ENCODE data around the gene KMT5C. TPM values are rescaled to one million over a fixed set of nuclear protein-coding genes. Genes with fewer than 3 reads are reported as not detected.
"Not testable (repeated sequence)": the region's sequence is repeated elsewhere in the genome, so short reads cannot be mapped to it uniquely, and the experiment has no call there.

The KMT5C gene
- total RNA-seq, 2 donors from 2014 or later: 19.0 to 20.7 TPM

- DNase-seq (no peak), ATAC-seq (peak; percentile 11)
- intact Hi-C loops (cut with DNase I, micrococcal nuclease): no loop called here
These were observed 26.8 kb upstream of the KMT5C start for GRCh38 chr19:55312621-55313512.

GRCh38 chr19:55314396-55314795, 25.3 kb upstream of the KMT5C start:
- no peak for ATAC-seq
- no peak for DNase-seq
- intact Hi-C loops (cut with DNase I, micrococcal nuclease): no loop called here

- intact Hi-C loops (cut with DNase I, micrococcal nuclease): no loop called here
- DNase-seq (no peak), ATAC-seq (no peak)
These were observed 23.6 kb upstream of the KMT5C start for GRCh38 chr19:55315956-55316525.

- intact Hi-C loops (cut with DNase I, micrococcal nuclease): no loop called here
- no peak for DNase-seq
These were observed 23.0 kb upstream of the KMT5C start for GRCh38 chr19:55316646-55317045.

GRCh38 chr19:55319785-55320184, 19.9 kb upstream of the KMT5C start:
- no peak for ATAC-seq
- DNase-seq: no peak
- intact Hi-C loops (cut with DNase I, micrococcal nuclease): no loop called here

More at GRCh38 chr19:55316646-55317045, 23.0 kb upstream of the KMT5C start:
- ATAC-seq: no peak

GRCh38 chr19:55320844-55321419, 18.7 kb upstream of the KMT5C start:
- intact Hi-C loops (cut with DNase I, micrococcal nuclease): no loop called here
- ATAC-seq (no peak), DNase-seq (no peak)

- ATAC-seq: peak; percentile 85
- peak in 1 of 2 donors; percentile 50 for DNase-seq
- intact Hi-C loops (cut with DNase I, micrococcal nuclease): no loop called here
These were observed 18.1 kb upstream of the KMT5C start for GRCh38 chr19:55321466-55322137.

- ATAC-seq (peak; percentile 92), DNase-seq (peak; percentile 66 to 79)
These were observed 17.3 kb upstream of the KMT5C start for GRCh38 chr19:55322204-55322885.

GRCh38 chr19:55324662-55325061, 15.0 kb upstream of the KMT5C start:
- ATAC-seq: no peak
- no peak for DNase-seq
- intact Hi-C loops (cut with DNase I, micrococcal nuclease): no loop called here

More at GRCh38 chr19:55322204-55322885, 17.3 kb upstream of the KMT5C start:
- intact Hi-C loops (cut with DNase I, micrococcal nuclease): no loop called here

GRCh38 chr19:55325172-55325571, 14.5 kb upstream of the KMT5C start, which contains the start of gene TMEM150B:
Gene TMEM150B, minus strand, starts transcription at chr19:55325341. Its CDS starts 4,305 bp downstream, at chr19:55321036.
- DNase-seq: no peak
- intact Hi-C loops (cut with DNase I, micrococcal nuclease): no loop called here
- ATAC-seq: no peak

GRCh38 chr19:55328774-55329318, 10.8 kb upstream of the KMT5C start:
- intact Hi-C loops (cut with DNase I, micrococcal nuclease); ATAC-seq; DNase-seq: not testable (repeated sequence)

- DNase-seq; intact Hi-C loops (cut with DNase I, micrococcal nuclease); ATAC-seq: not testable (repeated sequence)
These were observed 9.9 kb upstream of the KMT5C start for GRCh38 chr19:55329791-55330190.

GRCh38 chr19:55333870-55334269, 5.8 kb upstream of the KMT5C start:
- peak; percentile 92 for ATAC-seq
- peak; percentile 79 to 93 for DNase-seq
- intact Hi-C loops (cut with DNase I, micrococcal nuclease): no loop called here

- intact Hi-C loops (cut with DNase I, micrococcal nuclease): no loop called here
- ATAC-seq: no peak
- DNase-seq: no peak
These were observed 3.6 kb upstream of the KMT5C start for GRCh38 chr19:55336101-55336500.

GRCh38 chr19:55339889-55340783, 460 bp downstream of the KMT5C start:
- DNase-seq: peak; percentile 57 to 61
- intact Hi-C loops (cut with DNase I, micrococcal nuclease): no loop called here
- peak; percentile 12 for ATAC-seq

GRCh38 chr19:55340784-55341147, 1.1 kb downstream of the KMT5C start:
- intact Hi-C loops (cut with DNase I, micrococcal nuclease): no loop called here
- no peak for ATAC-seq

GRCh38 chr19:55341171-55341588, 1.5 kb downstream of the KMT5C start:
- ATAC-seq: peak; percentile 25
- intact Hi-C loops (cut with DNase I, micrococcal nuclease): no loop called here
- DNase-seq: peak; percentile 81 to 91

More at GRCh38 chr19:55340784-55341147, 1.1 kb downstream of the KMT5C start:
- peak in 1 of 2 donors; percentile 49 for DNase-seq
